SJCRH30 (cell line): Measurements from ENCODE around the gene KLRC4. TPM values are rescaled to one million over a fixed set of nuclear protein-coding genes. Genes with fewer than 3 reads are reported as not detected.
A peak's percentile ranks its signal among the peaks of the same experiment; 100 is the strongest.

Experiments used
- DNase-seq, 2 experiments: peaks; one replicate each; pipeline ENCODE4 v3.0.0-alpha.2; 2015 to 2020
- H3K27ac ChIP-seq: fragments of 250-450 bp; sonication (Bioruptor Pico); 2 replicates; pipeline ENCODE4 v1.5.1; 2020; ENCODE audit warnings: mild to moderate bottlenecking, moderate library complexity
- H3K27me3 ChIP-seq: fragments of 250-450 bp; sonication (Bioruptor Pico); 2 replicates; pipeline ENCODE4 v1.5.1; 2020; ENCODE audit warnings: mild to moderate bottlenecking, moderate library complexity
- H3K36me3 ChIP-seq: fragments of 250-450 bp; sonication (Bioruptor Pico); 2 replicates; pipeline ENCODE4 v1.5.1; 2020; ENCODE audit warnings: mild to moderate bottlenecking, moderate library complexity
- H3K4me1 ChIP-seq: fragments of 250-450 bp; sonication (Bioruptor Pico); 2 replicates; pipeline ENCODE4 v1.5.1; 2020; ENCODE audit warnings: mild to moderate bottlenecking, moderate library complexity
- H3K4me3 ChIP-seq: fragments of 250-450 bp; sonication (Bioruptor Pico); 2 replicates; pipeline ENCODE4 v1.5.1; 2020; ENCODE audit warnings: mild to moderate bottlenecking, moderate library complexity
- H3K9me3 ChIP-seq: fragments of 250-450 bp; sonication (Bioruptor Pico); replicated peaks from 2 replicates; pipeline ENCODE4 v1.5.1; 2020; ENCODE audit warnings: mild to moderate bottlenecking, moderate library complexity
- total RNA-seq: library from RNA; depleted of rRNA; stranded (reverse); fragments of >200 nt; shearing (Covaris generic); gene quantifications from 2 replicates; pipeline ENCODE4 v1.2.3, GENCODE V29; 2014

KLRC4 gene
- total RNA-seq, 1 experiment from 2014 or later = not detected

GRCh38 chr12:10366875-10367274 is 42.7 kb downstream of the KLRC4 start:
- Histone ChIP-seq H3K9me3 (no peaks in the 10 kb centered on the region), H3K36me3 (no peaks in the 10 kb centered on the region), H3K4me1 (peaks cover 6% of the 10 kb centered on the region; the same call in 1 of the 2 replicates), H3K27me3 (no peaks in the 10 kb centered on the region), H3K27ac (no peak overlapping the region), H3K4me3 (no peak overlapping the region)
- DNase-seq = no peak

- DNase-seq = no peak
- H3K27me3 ChIP-seq = no peaks in the 10 kb centered on the region
- no peaks in the 10 kb centered on the region for H3K36me3 ChIP-seq
- peak overlapping the region; percentile 62 for H3K4me3 ChIP-seq
- peaks cover 6% of the 10 kb centered on the region; the same call in 1 of the 2 replicates for H3K4me1 ChIP-seq
- H3K27ac ChIP-seq = no peak overlapping the region
- H3K9me3 ChIP-seq = no peaks in the 10 kb centered on the region
Measured at GRCh38 chr12:10365696-10366405, 43.7 kb downstream of the KLRC4 start.

- Histone ChIP-seq H3K27me3 (no peaks in the 10 kb centered on the region), H3K9me3 (no peaks in the 10 kb centered on the region), H3K36me3 (no peaks in the 10 kb centered on the region), H3K4me1 (peaks cover 6% of the 10 kb centered on the region; the same call in 1 of the 2 replicates), H3K4me3 (peak overlapping the region; percentile 62), H3K27ac (no peak overlapping the region)
- peak; percentile 49 to 69 for DNase-seq
Measured at GRCh38 chr12:10364815-10365622, 44.5 kb downstream of the KLRC4 start.

- H3K27ac ChIP-seq = no peak overlapping the region
- H3K4me3 ChIP-seq = peak overlapping the region; percentile 62
- no peaks in the 10 kb centered on the region for H3K36me3 ChIP-seq
- no peaks in the 10 kb centered on the region for H3K9me3 ChIP-seq
- DNase-seq = peak; percentile 15 to 55
- no peaks in the 10 kb centered on the region for H3K27me3 ChIP-seq
- H3K4me1 ChIP-seq = peaks cover 6% of the 10 kb centered on the region; the same call in 1 of the 2 replicates
Measured at GRCh38 chr12:10363914-10364814, 45.4 kb downstream of the KLRC4 start.

- Histone ChIP-seq H3K4me3 (peak overlapping the region; percentile 62), H3K27me3 (no peaks in the 10 kb centered on the region), H3K4me1 (peaks cover 6% of the 10 kb centered on the region; the same call in 1 of the 2 replicates), H3K27ac (no peak overlapping the region), H3K9me3 (no peaks in the 10 kb centered on the region), H3K36me3 (no peaks in the 10 kb centered on the region)
- DNase-seq = no peak
Measured at GRCh38 chr12:10363658-10363913, 46.0 kb downstream of the KLRC4 start.

GRCh38 chr12:10362828-10363657 is 46.5 kb downstream of the KLRC4 start:
- Histone ChIP-seq H3K4me1 (peaks cover 6% of the 10 kb centered on the region; the same call in 1 of the 2 replicates), H3K27me3 (no peaks in the 10 kb centered on the region), H3K27ac (no peak overlapping the region), H3K9me3 (no peaks in the 10 kb centered on the region), H3K4me3 (peak overlapping the region; percentile 62), H3K36me3 (no peaks in the 10 kb centered on the region)
- no peak for DNase-seq

GRCh38 chr12:10362325-10362724 is 47.2 kb downstream of the KLRC4 start:
- Histone ChIP-seq H3K27me3 (no peaks in the 10 kb centered on the region), H3K4me1 (peaks cover 6% of the 10 kb centered on the region; the same call in 1 of the 2 replicates), H3K36me3 (no peaks in the 10 kb centered on the region), H3K27ac (no peak overlapping the region), H3K4me3 (no peak overlapping the region), H3K9me3 (no peaks in the 10 kb centered on the region)
- no peak for DNase-seq

GRCh38 chr12:10361622-10362021 is 47.9 kb downstream of the KLRC4 start:
- Histone ChIP-seq H3K27me3 (no peaks in the 10 kb centered on the region), H3K4me1 (peaks cover 6% of the 10 kb centered on the region; the same call in 1 of the 2 replicates), H3K36me3 (no peaks in the 10 kb centered on the region), H3K27ac (no peak overlapping the region), H3K4me3 (no peak overlapping the region), H3K9me3 (no peaks in the 10 kb centered on the region)
- no peak for DNase-seq

- H3K36me3 ChIP-seq = no peaks in the 10 kb centered on the region
- H3K27ac ChIP-seq = no peak overlapping the region
- H3K9me3 ChIP-seq = no peaks in the 10 kb centered on the region
- no peaks in the 10 kb centered on the region for H3K27me3 ChIP-seq
- H3K4me1 ChIP-seq = peaks cover 6% of the 10 kb centered on the region; the same call in 1 of the 2 replicates
- DNase-seq = no peak
- H3K4me3 ChIP-seq = no peak overlapping the region
Measured at GRCh38 chr12:10361084-10361483, 48.5 kb downstream of the KLRC4 start.

GRCh38 chr12:10358969-10359368 is 50.6 kb downstream of the KLRC4 start:
- H3K9me3 ChIP-seq = no peaks in the 10 kb centered on the region
- H3K27me3 ChIP-seq = no peaks in the 10 kb centered on the region
- no peaks in the 10 kb centered on the region for H3K36me3 ChIP-seq
- no peak overlapping the region for H3K27ac ChIP-seq
- H3K4me3 ChIP-seq = no peak overlapping the region
- DNase-seq = no peak
- H3K4me1 ChIP-seq = peaks cover 3% of the 10 kb centered on the region; the same call in 1 of the 2 replicates

- Histone ChIP-seq H3K36me3 (no peaks in the 10 kb centered on the region), H3K4me3 (no peak overlapping the region), H3K9me3 (no peaks in the 10 kb centered on the region), H3K4me1 (no peaks in the 10 kb centered on the region), H3K27me3 (no peaks in the 10 kb centered on the region), H3K27ac (no peak overlapping the region)
- no peak for DNase-seq
Measured at GRCh38 chr12:10358131-10358530, 51.4 kb downstream of the KLRC4 start.
